NB4 (cell line): ENCODE measurements around the gene TMEM35B.
"Not testable (repeated sequence)": the region's sequence is repeated elsewhere in the genome, so short reads cannot be mapped to it uniquely, and the experiment has no call there.

ENCODE experiments used
- DNase-seq: peaks from one replicate; pipeline ENCODE4 v3.0.0; 2010; ENCODE audit warnings: low read depth
- H3K4me3 ChIP-seq: one replicate; pipeline ENCODE4 v1.5.1; 2011; ENCODE audit warnings: mild to moderate bottlenecking, low read depth, low read length, moderate library complexity
- CTCF ChIP-seq: IDR thresholded peaks from one replicate; pipeline ENCODE4 v1.5.1; 2012; ENCODE audit warnings: low read depth, low read length
- MAX ChIP-seq: IDR thresholded peaks from 2 replicates; pipeline ENCODE4 v1.6.1; 2011; ENCODE audit warnings: low read depth, low read length
- MYC ChIP-seq: IDR thresholded peaks from 2 replicates; pipeline ENCODE4 v1.6.1; 2011; ENCODE audit warnings: low read depth, low read length
- POLR2A ChIP-seq: IDR thresholded peaks from 2 replicates; pipeline ENCODE4 v1.6.1; 2011; ENCODE audit warnings: mild to moderate bottlenecking; ENCODE audit not compliant: insufficient read length; ENCODE audit errors: extremely low read depth

TMEM35B gene

GRCh38 chr1:34965597-34965996, 19.6 kb downstream of the TMEM35B start:
- DNase-seq, result no peak

GRCh38 chr1:34950428-34950827, 34.7 kb downstream of the TMEM35B start:
- TF ChIP-seq MAX (no peak), POLR2A (no peak), CTCF (no peak), MYC (no peak)
- no peak for DNase-seq
- H3K4me3 ChIP-seq, result no peak overlapping the region

More at GRCh38 chr1:34965597-34965996, 19.6 kb downstream of the TMEM35B start:
- no peak overlapping the region for H3K4me3 ChIP-seq
- TF ChIP-seq MYC (no peak), POLR2A (no peak), MAX (no peak), CTCF (no peak)

- not testable (repeated sequence) for DNase-seq
Observed at GRCh38 chr1:34948739-34949138, 36.4 kb downstream of the TMEM35B start.

GRCh38 chr1:34947641-34948314, 37.4 kb downstream of the TMEM35B start:
- H3K4me3 ChIP-seq, DNase-seq: not testable (repeated sequence)

More at GRCh38 chr1:34948739-34949138, 36.4 kb downstream of the TMEM35B start:
- not testable (repeated sequence) for H3K4me3 ChIP-seq

GRCh38 chr1:34946211-34946610, 38.9 kb downstream of the TMEM35B start:
- no peak for DNase-seq
- no peak for TF ChIP-seq CTCF
- TF ChIP-seq POLR2A, result no peak
- no peak for TF ChIP-seq MAX
- no peak for TF ChIP-seq MYC
- no peak overlapping the region for H3K4me3 ChIP-seq

- not testable (repeated sequence) for H3K4me3 ChIP-seq, DNase-seq
Observed at GRCh38 chr1:34941798-34942197, 43.3 kb downstream of the TMEM35B start.
